ENCODE measurements around the gene CYRIA. TPM values are rescaled to one million over a fixed set of nuclear protein-coding genes. Genes with fewer than 3 reads are reported as not detected.
A peak's percentile ranks its signal among the peaks of the same experiment; 100 is the strongest.

CYRIA gene
- polyA plus RNA-seq, 6 donors from 2014 or later = 14.7 to 24.5 (median 17.6) TPM

DNA sequence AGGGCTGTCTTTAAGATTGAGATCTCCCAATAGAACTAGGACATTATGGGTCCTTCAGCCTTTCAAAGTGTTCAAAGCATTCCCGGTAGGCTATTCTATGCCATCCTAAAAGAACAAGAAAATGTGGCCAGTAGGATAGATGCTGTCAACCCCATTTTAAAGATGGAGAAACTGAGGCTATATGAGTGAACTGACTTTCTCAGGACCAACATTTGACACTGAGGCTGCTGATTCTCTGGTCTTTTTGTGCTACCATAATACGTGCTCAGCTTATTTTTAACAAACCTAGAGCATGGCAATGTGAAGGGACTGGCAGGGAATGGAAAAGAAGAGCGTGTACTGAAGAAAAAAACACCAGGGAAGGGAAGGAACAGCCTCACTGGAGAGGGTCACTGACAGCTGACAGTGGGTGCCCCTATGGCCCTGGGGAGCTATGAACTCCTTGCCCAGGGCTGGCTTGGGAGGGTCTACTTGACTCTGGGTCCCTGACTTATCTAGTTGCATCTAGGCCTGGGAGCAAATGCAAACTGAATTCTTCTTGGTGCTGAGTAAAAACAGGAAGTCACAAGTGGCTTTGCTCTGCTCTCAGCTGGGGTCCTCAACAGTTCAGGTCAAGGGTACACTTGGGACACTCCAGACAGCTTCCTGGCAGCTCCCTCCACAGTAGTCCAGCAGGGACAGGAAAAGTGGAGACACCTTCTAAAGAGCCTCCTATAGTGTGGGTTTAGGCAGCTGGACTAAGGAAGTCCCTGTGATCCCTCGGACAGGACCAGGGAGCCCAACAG lies 2.3 kb downstream of the CYRIA start:
- Mint-ChIP-seq H3K4me1 (peaks cover 72 to 82% (median 75%) of the 10 kb centered on the region in 3 donors), H3K36me3 (no peaks in the 10 kb centered on the region), H3K27me3 (no peaks in the 10 kb centered on the region), H3K9me3 (no peaks in the 10 kb centered on the region), H3K4me3 (peak overlapping the region; percentile 88 to 98 (median 95)), H3K27ac (peak overlapping the region; percentile 91 to 98 (median 96))
- ATAC-seq (ENCODE audit: low read depth in 2 of 2) (peak in 1 of 2 donors; percentile 8), DNase-seq (no peak)

GRCh38 chr2:16661936-16662839 lies 3.4 kb downstream of the CYRIA start:
- DNase-seq (no peak), ATAC-seq (ENCODE audit: low read depth in 2 of 2) (no peak)
- Mint-ChIP-seq H3K4me3 (peak overlapping the region in 7 of 8 donors; percentile 5 to 94 (median 30)), H3K36me3 (no peaks in the 10 kb centered on the region), H3K27me3 (no peaks in the 10 kb centered on the region), H3K9me3 (no peaks in the 10 kb centered on the region), H3K4me1 (peaks cover 74 to 87% (median 87%) of the 10 kb centered on the region in 3 donors), H3K27ac (peak overlapping the region in 2 of 6 donors; percentile 69 to 96)

GRCh38 chr2:16661526-16661925 lies 4.1 kb downstream of the CYRIA start:
- peak overlapping the region in 3 of 8 donors; percentile 6 to 44 (median 8) for H3K4me3 Mint-ChIP-seq
- no peaks in the 10 kb centered on the region for H3K36me3 Mint-ChIP-seq
- peaks cover 78 to 92% (median 91%) of the 10 kb centered on the region in 3 donors for H3K4me1 Mint-ChIP-seq
- no peaks in the 10 kb centered on the region for H3K27me3 Mint-ChIP-seq
- no peaks in the 10 kb centered on the region for H3K9me3 Mint-ChIP-seq
- ATAC-seq (ENCODE audit: low read depth in 2 of 2) (no peak), DNase-seq (no peak)
- H3K27ac Mint-ChIP-seq = peak overlapping the region in 4 of 6 donors; percentile 71 to 96 (median 76)

DNA sequence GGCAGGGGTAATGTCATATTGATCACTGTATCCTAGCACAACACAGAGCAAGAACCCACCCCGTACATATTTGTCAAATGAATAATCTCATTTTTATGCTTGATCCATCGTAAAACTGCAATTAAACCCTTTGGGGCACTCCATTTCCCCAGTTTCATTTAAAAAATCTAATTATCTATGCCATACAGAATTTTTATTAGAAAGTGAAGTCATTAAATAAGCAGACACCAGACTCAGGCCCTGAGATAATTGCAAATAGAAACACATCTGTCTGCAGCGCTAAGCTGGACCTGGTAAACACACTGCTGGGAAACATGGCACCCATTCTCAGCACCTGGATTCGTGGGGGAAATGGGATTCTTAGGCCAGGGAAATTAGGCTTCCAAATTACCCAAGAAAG lies 5.1 kb downstream of the CYRIA start:
- peak overlapping the region in 7 of 8 donors; percentile 12 to 75 (median 26) for H3K4me3 Mint-ChIP-seq
- ATAC-seq (ENCODE audit: low read depth in 2 of 2) = no peak
- peaks cover 79 to 96% (median 93%) of the 10 kb centered on the region in 3 donors for H3K4me1 Mint-ChIP-seq
- no peaks in the 10 kb centered on the region for H3K27me3 Mint-ChIP-seq
- DNase-seq = no peak
- H3K36me3 Mint-ChIP-seq = no peaks in the 10 kb centered on the region
- peak overlapping the region; percentile 56 to 96 (median 68) for H3K27ac Mint-ChIP-seq
- H3K9me3 Mint-ChIP-seq = no peaks in the 10 kb centered on the region

DNA sequence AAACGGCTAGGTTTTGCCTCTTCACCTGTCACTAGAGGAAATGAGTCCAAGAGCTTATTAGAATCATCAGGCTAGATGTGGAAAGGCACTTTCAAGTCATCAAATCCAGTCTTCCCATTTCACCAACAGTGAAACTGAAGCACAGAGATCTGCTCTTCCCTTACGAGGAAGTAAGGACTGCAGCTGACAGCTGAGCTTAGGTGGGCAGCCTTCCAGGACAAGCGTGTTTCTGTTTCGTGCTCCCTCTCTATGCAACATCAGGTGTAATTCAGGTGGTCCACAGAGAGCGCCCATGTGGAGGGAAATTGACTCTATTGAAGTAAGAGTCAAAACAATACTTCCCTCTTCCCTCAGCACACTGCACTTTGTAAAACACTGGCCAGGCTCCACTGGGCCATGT lies 5.5 kb downstream of the CYRIA start:
- H3K4me1 Mint-ChIP-seq = peaks cover 81 to 98% (median 95%) of the 10 kb centered on the region in 3 donors
- H3K9me3 Mint-ChIP-seq = no peaks in the 10 kb centered on the region
- ATAC-seq (ENCODE audit: low read depth in 2 of 2) (no peak), DNase-seq (no peak)
- H3K4me3 Mint-ChIP-seq = peak overlapping the region in 7 of 8 donors; percentile 12 to 75 (median 26)
- H3K36me3 Mint-ChIP-seq = no peaks in the 10 kb centered on the region
- peak overlapping the region; percentile 44 to 96 (median 76) for H3K27ac Mint-ChIP-seq
- no peaks in the 10 kb centered on the region for H3K27me3 Mint-ChIP-seq

GRCh38 chr2:16658076-16658739 lies 7.4 kb downstream of the CYRIA start:
- H3K27me3 Mint-ChIP-seq = no peaks in the 10 kb centered on the region
- H3K4me1 Mint-ChIP-seq = peaks cover 78 to 98% (median 91%) of the 10 kb centered on the region in 3 donors
- DNase-seq (no peak), ATAC-seq (ENCODE audit: low read depth in 2 of 2) (peak; percentile 17 to 31)
- H3K27ac Mint-ChIP-seq = peak overlapping the region; percentile 79 to 97 (median 94)
- no peaks in the 10 kb centered on the region for H3K36me3 Mint-ChIP-seq
- H3K9me3 Mint-ChIP-seq = no peaks in the 10 kb centered on the region
- H3K4me3 Mint-ChIP-seq = peak overlapping the region; percentile 9 to 78 (median 64)

- ATAC-seq (ENCODE audit: low read depth in 2 of 2) = no peak
- no peak for DNase-seq
- H3K36me3 Mint-ChIP-seq = no peaks in the 10 kb centered on the region
- no peaks in the 10 kb centered on the region for H3K27me3 Mint-ChIP-seq
- peak overlapping the region; percentile 46 to 96 (median 84) for H3K27ac Mint-ChIP-seq
- H3K4me3 Mint-ChIP-seq = peak overlapping the region in 6 of 8 donors; percentile 8 to 74 (median 51)
- no peaks in the 10 kb centered on the region for H3K9me3 Mint-ChIP-seq
- H3K4me1 Mint-ChIP-seq = peaks cover 74 to 98% (median 91%) of the 10 kb centered on the region in 3 donors
Observed at GRCh38 chr2:16657671-16658070, 8.0 kb downstream of the CYRIA start.

DNA sequence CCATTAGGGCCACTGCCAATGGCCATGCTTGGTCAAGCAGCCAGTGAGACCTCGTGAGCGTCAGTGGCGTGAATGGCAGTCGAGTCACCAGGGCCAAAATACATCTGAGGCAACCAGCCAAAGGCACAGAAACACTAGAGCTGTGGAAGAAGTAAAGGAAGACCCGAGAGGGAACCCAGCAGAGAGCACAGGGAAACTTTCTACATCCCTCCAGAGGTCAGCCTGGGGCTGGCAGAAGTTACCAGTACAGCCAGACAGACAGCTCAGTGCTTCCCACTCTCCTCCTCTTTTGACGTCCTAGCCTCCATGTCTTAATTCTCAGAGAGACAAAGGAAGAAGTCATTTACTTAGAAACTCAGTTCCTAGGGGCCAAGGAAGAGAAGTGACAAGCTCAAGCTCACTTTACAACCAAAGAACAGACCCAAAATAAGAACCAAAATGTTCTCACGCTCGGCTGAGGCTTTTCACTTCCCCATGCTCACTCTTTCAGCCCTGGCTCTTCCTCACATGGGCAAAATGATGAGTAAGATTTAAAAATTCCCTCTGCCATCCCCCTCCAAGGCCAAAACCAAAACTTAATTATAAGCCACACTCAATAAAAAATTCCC lies 8.7 kb downstream of the CYRIA start:
- no peaks in the 10 kb centered on the region for H3K27me3 Mint-ChIP-seq
- no peaks in the 10 kb centered on the region for H3K9me3 Mint-ChIP-seq
- peak overlapping the region; percentile 39 to 85 (median 70) for H3K4me3 Mint-ChIP-seq
- H3K27ac Mint-ChIP-seq = peak overlapping the region; percentile 62 to 96 (median 91)
- peak; percentile 61 for DNase-seq
- peak; percentile 68 to 73 for ATAC-seq (ENCODE audit: low read depth in 2 of 2)
- H3K36me3 Mint-ChIP-seq = no peaks in the 10 kb centered on the region
- H3K4me1 Mint-ChIP-seq = peaks cover 72 to 98% (median 91%) of the 10 kb centered on the region in 3 donors

- H3K4me3 Mint-ChIP-seq = peak overlapping the region; percentile 17 to 85 (median 64)
Observed at GRCh38 chr2:16655905-16656642, 9.6 kb downstream of the CYRIA start.

DNA sequence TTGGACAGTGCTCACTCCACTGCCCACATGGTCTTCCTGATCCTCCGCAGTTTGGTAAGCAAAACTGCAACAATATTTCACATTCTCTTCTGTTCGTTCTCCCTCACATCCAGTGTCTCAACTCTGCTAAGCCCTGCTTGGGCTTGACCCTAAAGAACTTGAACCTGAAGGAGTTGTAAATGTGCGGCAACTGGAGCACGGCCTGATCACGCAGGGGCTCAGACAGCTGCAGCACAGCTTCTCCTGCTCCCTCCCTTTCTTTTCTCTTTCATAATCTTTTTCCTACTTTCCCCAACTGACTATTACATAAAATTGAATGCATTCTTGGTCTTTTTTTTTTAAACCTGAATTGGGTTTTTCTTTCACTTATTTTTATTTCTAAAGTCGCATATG lies 10.2 kb downstream of the CYRIA start:
- Mint-ChIP-seq H3K9me3 (no peaks in the 10 kb centered on the region), H3K36me3 (no peaks in the 10 kb centered on the region), H3K27me3 (no peaks in the 10 kb centered on the region), H3K4me3 (peak overlapping the region; percentile 39 to 79 (median 66)), H3K4me1 (peaks cover 76 to 98% (median 92%) of the 10 kb centered on the region in 3 donors), H3K27ac (peak overlapping the region; percentile 8 to 96 (median 88))
- DNase-seq (no peak), ATAC-seq (ENCODE audit: low read depth in 2 of 2) (no peak)

More at GRCh38 chr2:16655905-16656642, 9.6 kb downstream of the CYRIA start:
- Mint-ChIP-seq H3K27ac (peak overlapping the region; percentile 8 to 96 (median 88)), H3K27me3 (no peaks in the 10 kb centered on the region), H3K9me3 (no peaks in the 10 kb centered on the region), H3K4me1 (peaks cover 72 to 99% (median 92%) of the 10 kb centered on the region in 3 donors), H3K36me3 (no peaks in the 10 kb centered on the region)
- DNase-seq (no peak), ATAC-seq (ENCODE audit: low read depth in 2 of 2) (no peak)

DNA sequence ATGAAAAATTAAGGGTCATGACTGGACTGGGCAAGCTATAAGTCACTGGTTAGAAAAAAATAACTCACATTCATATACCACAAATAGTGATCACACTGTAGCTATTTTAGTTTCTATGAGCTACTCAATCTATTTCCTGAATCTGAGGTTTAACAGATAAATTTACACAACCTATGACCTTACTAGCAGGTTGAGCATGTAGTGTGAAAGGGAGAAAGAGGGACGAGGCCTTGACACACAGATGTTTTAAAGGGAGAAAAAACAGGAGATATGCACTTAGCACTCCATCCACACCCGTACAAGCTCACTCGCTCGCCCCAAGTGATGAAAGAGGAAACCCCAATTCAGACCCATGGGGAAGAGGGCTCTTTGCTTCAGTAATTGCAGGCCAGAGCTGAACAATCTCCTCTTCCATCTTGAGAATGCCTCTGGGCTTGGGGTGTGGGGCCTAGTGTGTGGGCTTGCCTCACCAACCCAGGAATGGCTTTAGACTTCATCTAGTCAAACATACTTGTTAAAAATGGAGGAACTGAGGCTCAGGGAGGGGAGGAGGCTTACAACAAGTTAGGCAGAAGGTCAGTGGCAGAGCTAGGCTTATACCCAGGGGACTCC lies 10.7 kb downstream of the CYRIA start:
- no peaks in the 10 kb centered on the region for H3K27me3 Mint-ChIP-seq
- H3K4me3 Mint-ChIP-seq = peak overlapping the region; percentile 39 to 79 (median 66)
- H3K4me1 Mint-ChIP-seq = peaks cover 73 to 98% (median 92%) of the 10 kb centered on the region in 3 donors
- ATAC-seq (ENCODE audit: low read depth in 2 of 2) (peak; percentile 47 to 53), DNase-seq (peak; percentile 57)
- H3K9me3 Mint-ChIP-seq = no peaks in the 10 kb centered on the region
- no peaks in the 10 kb centered on the region for H3K36me3 Mint-ChIP-seq
- H3K27ac Mint-ChIP-seq = peak overlapping the region; percentile 73 to 96 (median 90)
